Activated CD4-positive, alpha-beta T cell treated with anti-CD3 and anti-CD28 coated beads, Interleukin-2, amount 50 U/mL, for 48 hours (primary cell): Measurements from ENCODE around the gene PANX3.
"Not testable (repeated sequence)": the region's sequence is repeated elsewhere in the genome, so short reads cannot be mapped to it uniquely, and the experiment has no call there.

Experiments
- DNase-seq, 2 experiments: peaks; one replicate each; pipeline ENCODE4 v3.0.0-alpha.2; 2020

The PANX3 gene, protein sequence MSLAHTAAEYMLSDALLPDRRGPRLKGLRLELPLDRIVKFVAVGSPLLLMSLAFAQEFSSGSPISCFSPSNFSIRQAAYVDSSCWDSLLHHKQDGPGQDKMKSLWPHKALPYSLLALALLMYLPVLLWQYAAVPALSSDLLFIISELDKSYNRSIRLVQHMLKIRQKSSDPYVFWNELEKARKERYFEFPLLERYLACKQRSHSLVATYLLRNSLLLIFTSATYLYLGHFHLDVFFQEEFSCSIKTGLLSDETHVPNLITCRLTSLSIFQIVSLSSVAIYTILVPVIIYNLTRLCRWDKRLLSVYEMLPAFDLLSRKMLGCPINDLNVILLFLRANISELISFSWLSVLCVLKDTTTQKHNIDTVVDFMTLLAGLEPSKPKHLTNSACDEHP

GRCh38 chr11:124611064-124611463, at the start of gene PANX3:
Gene PANX3 (plus strand): TSS chr11:124611428. CDS start chr11:124611557, 129 bp downstream.
- no peak for DNase-seq

GRCh38 chr11:124569697-124570096, 41.5 kb upstream of the PANX3 start, which contains the start of gene OR8A1:
Gene OR8A1 (plus strand): TSS chr11:124569997. CDS start chr11:124570120, 123 bp downstream.
- no peak for DNase-seq

DNA sequence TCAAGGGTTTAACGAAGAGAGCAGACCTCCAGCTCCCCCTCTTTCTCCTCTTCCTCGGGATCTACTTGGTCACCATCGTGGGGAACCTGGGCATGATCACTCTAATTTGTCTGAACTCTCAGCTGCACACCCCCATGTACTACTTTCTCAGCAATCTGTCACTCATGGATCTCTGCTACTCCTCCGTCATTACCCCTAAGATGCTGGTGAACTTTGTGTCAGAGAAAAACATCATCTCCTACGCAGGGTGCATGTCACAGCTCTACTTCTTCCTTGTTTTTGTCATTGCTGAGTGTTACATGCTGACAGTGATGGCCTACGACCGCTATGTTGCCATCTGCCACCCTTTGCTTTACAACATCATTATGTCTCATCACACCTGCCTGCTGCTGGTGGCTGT, 41.1 kb upstream of the PANX3 start:
- DNase-seq: no peak

- DNase-seq: no peak
Measured at GRCh38 chr11:124577716-124578427, 33.4 kb upstream of the PANX3 start.

DNA sequence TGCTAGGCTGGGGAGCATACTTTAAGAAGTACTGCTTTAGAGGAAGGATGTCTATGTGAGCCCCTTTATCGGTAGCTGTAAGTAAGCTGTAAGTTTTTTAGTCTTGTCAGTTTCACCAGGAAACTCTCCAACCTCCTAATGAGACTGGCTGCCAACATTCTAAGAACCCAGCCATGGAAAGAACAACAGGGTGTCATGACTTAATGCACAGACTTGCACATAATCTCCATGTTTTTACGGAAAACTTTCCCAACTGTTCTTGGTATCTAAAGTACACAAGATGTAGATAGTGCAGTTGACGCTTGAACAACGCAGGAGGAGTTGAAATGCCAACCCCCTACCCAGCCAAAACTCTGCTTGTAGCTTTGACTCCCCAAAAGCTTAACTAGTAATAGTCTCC, 32.5 kb upstream of the PANX3 start:
- no peak for DNase-seq

DNA sequence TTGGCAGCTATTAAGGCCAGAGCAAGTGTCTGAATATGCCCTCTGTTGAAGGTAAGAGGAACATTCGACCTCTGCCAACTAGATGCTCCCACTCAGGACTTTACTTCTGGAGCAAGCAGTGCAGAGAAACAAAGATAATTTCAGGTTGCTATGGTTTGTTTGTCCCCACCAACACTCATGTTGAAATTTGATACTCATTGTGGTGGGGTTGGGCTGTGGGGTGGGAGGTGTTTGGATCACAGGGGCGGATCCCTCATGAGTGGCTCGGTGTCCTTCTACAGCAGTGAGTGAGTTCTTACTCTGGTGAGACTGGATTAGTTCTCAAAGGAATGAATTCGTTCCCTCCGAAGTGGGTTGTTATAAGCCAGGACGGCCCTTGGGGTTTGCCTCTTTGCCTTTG, 29.4 kb upstream of the PANX3 start:
- no peak for DNase-seq

DNA sequence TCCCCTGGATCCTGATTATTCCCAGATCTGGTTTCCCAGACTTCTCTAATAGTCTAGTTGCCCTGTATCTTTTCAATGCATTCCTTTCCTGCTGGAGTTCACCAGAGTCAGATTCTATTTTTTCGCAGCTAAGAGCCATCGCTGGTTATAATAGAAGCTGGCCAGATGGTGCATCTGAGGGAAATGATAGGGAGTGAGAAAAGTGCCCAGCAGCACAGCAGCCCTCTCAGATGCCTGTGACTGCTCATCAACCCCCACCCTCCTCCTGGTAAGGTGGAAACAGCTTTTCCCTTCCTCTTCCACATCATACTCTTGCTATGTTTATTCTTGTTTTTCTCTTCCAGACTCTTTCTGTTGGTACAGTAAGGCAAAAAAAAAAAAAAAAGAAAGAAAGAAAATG, 28.7 kb upstream of the PANX3 start:
- no peak for DNase-seq

DNA sequence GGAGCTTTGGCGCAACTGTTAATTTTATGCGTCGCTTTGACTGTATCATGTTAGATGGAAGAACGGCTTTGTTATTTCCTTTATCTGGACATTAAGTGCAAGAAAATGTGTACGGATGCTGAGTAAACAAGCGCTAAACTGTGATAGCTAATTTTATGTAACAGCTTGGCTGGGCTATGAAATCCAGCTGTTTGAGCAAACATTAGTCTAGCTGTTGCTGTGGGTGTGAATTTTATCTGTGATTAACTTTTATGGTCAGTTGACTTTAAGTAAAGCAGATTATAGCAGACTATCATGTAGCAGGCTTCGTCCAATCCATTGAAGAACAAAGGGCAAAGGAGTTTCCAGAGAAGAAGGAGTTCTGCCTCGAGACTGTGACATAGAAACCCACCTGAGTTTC, 27.4 kb upstream of the PANX3 start:
- DNase-seq: no peak

DNA sequence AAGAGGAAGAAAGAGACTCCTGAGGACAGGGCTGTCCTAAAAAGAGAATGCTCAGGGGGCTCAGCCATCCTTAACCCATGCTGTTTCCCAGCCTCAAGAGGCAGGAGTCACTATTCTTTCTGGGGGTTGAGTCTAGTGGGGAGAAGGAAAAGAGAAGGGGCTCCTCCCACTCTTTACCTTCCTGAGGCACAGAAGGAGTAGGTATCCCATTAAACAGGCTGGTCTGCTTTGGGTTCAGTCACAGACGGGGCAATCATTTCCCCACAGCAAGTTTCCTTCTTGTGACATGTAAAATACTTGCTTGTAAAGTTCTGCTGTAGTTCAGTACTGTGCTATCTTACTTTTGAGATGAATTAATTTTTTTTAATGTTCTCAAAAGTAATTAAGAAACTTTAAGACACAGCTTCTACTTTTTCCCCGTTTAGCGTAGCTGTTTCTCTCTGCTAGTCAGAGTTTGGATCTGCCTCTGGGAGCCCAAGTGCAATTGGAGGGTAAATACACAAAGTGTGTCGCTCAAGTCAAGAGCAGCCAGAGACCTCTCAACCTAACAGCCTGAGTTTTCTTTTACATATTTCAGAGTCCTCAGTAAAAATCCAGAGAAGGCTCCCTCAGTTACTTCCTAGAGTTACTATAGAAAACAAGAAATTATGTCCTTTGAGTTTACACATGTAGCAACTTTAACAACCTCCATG, 26.4 kb upstream of the PANX3 start:
- DNase-seq: no peak

DNA sequence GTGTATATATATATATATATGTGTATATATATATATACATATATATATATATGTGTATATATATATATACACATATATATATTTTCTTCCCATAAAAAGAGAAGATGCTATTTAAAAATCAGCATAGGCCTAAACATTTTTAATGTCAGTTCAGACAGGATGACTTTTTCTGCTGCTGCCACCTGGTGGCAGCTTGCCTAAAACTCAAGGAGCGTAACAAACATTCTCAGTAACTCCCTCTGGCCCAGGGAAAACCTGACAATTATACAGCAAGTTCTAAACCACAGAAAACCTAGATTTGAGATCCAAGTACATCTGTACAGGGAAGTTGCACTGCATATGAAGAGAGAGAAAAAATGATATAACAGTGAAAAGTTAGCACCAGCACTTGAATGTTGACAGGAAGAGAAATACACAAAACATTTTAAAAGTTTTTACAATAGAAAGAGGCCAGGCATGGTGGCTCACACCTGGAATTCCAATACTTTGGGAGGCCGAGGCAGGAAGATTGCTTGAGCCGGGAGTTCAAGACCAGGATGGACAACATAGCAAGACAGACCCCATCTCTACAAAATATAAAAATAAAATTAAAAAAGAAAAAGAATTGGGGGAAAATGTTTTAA, 24.9 kb upstream of the PANX3 start:
- DNase-seq: peak; percentile 35 to 59

GRCh38 chr11:124591430-124591829, 19.8 kb upstream of the PANX3 start:
- no peak for DNase-seq

DNA sequence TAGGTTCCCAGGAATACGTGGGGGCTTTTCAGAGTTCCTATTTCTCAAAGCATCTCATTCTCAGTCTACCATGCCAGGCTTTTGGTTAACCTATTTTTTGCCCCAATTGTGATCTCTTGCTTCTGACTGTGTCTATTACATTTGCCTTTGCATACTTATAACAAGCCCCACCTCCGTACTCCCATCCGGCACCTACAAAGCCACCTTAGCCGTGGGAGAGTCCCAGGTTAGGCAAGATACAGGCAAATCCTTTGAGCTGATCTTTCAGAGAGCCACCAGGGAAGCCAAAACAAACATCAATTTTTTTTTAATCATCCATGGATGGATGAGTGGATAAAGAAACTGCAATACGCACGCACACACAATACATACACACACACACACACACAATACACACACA, 18.6 kb upstream of the PANX3 start:
- DNase-seq: no peak

- DNase-seq: no peak
Measured at GRCh38 chr11:124595302-124595701, 15.9 kb upstream of the PANX3 start.

- no peak for DNase-seq
Measured at GRCh38 chr11:124597626-124598025, 13.6 kb upstream of the PANX3 start.

GRCh38 chr11:124600621-124601320, 10.5 kb upstream of the PANX3 start:
- no peak for DNase-seq

DNA sequence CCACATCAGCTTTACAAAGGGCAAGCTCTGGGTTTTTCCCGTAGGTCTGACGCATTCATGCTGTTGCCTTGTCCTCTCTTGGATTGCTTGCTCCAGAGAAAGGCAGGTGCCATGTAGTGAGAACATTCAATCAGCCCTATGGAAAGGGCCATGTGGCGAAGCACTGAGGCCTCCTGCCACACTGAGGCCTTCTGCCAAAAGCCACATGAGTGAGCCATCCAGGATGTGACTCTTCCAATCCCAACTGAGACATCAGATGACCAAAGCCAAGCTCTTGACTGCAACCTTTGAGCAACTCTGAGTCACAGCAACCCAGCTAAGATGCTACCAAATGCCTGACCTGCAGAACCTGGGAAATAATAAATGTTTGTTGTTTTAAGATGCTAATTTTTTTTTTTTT, 9.0 kb upstream of the PANX3 start:
- DNase-seq: no peak

- not testable (repeated sequence) for DNase-seq
Measured at GRCh38 chr11:124602723-124603122, 8.5 kb upstream of the PANX3 start.

DNA sequence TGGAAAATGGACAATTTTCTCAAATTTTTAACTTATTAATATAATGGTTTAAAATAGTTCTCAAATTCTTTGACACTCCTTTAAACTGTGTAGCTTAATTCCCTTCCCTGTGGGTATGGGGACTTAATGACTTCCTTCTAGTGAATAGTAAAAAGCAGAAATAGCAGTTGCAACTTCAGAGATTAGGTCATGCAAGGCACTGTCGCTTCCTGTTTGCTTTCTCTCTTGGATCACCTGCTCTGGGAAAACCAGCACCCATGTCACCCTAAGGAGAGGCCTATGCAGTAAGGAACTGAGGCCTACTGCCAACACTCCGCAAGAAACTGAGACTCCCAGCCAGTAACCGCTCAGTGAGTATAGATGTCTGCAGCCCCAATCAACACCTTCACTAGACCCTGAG, 5.5 kb upstream of the PANX3 start:
- no peak for DNase-seq

DNA sequence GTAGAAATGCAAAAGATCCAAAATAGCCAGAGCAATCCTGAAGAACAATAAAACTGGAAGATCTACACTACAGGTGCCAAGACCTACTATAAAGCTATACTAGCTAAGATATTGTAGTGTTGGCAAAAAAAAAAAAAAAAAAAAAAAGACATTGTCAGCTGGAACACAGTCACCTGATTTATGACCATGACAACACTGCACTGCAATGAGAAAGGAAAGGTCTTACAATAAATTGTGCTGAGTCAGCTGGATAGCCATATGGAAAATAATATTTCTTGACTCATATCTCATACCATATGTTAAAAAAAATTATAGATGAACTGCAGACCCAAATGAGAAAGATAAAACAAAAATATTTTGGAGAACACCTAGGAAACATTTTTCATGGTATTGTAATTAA, 3.1 kb upstream of the PANX3 start:
- DNase-seq: no peak

GRCh38 chr11:124610295-124610694, 933 bp upstream of the PANX3 start:
- DNase-seq: no peak

GRCh38 chr11:124612045-124612444, 817 bp downstream of the PANX3 start:
- DNase-seq: no peak

GRCh38 chr11:124612567-124613246, 1.5 kb downstream of the PANX3 start:
- no peak for DNase-seq
